Left ventricle myocardium inferior (tissue), 1 donor: Measurements from ENCODE around the gene CEP350. TPM values are rescaled to one million over a fixed set of nuclear protein-coding genes. Genes with fewer than 3 reads are reported as not detected.

ENCODE experiments used
- DNase-seq: peaks from one replicate; pipeline ENCODE4 v3.0.0-alpha.2; 2020
- H3K27ac ChIP-seq: fragments of 200-600 bp; replicated peaks from 2 replicates; pipeline ENCODE4 v1.8.0; 2021
- H3K27me3 ChIP-seq: fragments of 200-600 bp; 2 replicates; pipeline ENCODE4 v1.8.0; 2021; ENCODE audit warnings: low read depth
- H3K36me3 ChIP-seq: fragments of 200-600 bp; 2 replicates; pipeline ENCODE4 v1.8.0; 2021
- H3K4me1 ChIP-seq: fragments of 200-600 bp; 2 replicates; pipeline ENCODE4 v1.8.0; 2021
- H3K4me3 ChIP-seq: fragments of 200-600 bp; 2 replicates; pipeline ENCODE4 v1.8.0; 2021; ENCODE audit warnings: mild to moderate bottlenecking, moderate library complexity
- H3K9me3 ChIP-seq: fragments of 200-600 bp; replicated peaks from 2 replicates; pipeline ENCODE4 v1.8.0; 2021
- intact Hi-C: fragments of 100-400 bp; cut with micrococcal nuclease; formaldehyde crosslinking; loops from one replicate; pipeline ENCODE4 v1.11.0; 2022
- total RNA-seq: library from RNA; stranded (reverse); fragmentation: NEBNext Ultra II Directional; extraction: Animal tissue kit (Norgen Biotek cat#: 25700); gene quantifications from one replicate; pipeline ENCODE4 v1.2.1, GENCODE V29; 2021
- TF ChIP-seq, protein P1 (sequence below): fragments of 200-600 bp; IDR thresholded peaks from 2 replicates; pipeline ENCODE4 v1.8.0; 2021; ENCODE audit warnings: antibody characterized with exemption, mild to moderate bottlenecking, borderline replicate concordance
- donor health status: DM: no; HTN: yes; CAD: no; lungs with severe emphysema.

The CEP350 gene
- total RNA-seq, 1 donor from 2014 or later: 34.7 TPM

DNA sequence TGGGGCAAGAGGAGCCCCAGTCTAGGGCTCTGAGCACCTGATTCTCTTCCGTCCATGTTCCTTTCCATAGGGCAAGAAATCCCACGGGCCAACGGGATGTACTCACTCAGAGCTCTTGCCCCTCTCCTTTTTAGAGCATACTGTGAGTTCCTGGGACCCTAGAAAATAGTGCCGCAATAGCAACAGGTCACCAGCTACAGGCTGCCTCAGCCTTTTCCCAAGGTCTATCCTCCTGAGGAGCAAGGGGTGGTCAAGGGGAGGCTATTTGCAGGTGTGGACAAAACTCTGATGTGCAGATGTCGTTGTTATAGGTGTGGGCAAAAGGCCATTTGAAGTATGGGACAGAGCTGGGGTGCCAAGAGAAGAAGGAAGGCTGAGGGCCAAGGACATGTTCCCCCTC is 198.4 kb downstream of the CEP350 start:
- Histone ChIP-seq H3K4me1 (peaks cover 44% of the 10 kb centered on the region), H3K9me3 (no peaks in the 10 kb centered on the region), H3K27ac (no peak overlapping the region), H3K36me3 (no peaks in the 10 kb centered on the region), H3K4me3 (no peak overlapping the region), H3K27me3 (no peaks in the 10 kb centered on the region)
- intact Hi-C loops: no loop called here
- no peak for DNase-seq
- TF ChIP-seq, protein P1, sequence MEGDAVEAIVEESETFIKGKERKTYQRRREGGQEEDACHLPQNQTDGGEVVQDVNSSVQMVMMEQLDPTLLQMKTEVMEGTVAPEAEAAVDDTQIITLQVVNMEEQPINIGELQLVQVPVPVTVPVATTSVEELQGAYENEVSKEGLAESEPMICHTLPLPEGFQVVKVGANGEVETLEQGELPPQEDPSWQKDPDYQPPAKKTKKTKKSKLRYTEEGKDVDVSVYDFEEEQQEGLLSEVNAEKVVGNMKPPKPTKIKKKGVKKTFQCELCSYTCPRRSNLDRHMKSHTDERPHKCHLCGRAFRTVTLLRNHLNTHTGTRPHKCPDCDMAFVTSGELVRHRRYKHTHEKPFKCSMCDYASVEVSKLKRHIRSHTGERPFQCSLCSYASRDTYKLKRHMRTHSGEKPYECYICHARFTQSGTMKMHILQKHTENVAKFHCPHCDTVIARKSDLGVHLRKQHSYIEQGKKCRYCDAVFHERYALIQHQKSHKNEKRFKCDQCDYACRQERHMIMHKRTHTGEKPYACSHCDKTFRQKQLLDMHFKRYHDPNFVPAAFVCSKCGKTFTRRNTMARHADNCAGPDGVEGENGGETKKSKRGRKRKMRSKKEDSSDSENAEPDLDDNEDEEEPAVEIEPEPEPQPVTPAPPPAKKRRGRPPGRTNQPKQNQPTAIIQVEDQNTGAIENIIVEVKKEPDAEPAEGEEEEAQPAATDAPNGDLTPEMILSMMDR: no peak

DNA sequence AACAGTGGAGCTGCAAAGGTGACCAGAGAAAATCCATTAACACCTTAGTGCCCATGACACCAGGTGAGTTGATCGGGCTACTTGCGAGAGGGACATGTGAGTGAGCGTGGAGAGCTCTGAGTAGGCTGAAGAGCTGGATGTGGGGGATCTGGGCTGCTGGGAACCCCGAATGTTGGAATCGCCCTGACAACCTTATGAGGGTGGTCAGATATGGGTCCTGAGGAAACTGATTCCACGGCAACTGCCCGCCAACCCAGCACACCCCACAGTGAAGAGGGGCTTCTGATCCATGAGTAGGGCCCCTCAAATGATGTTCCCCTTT is 199.4 kb downstream of the CEP350 start:
- H3K27me3 ChIP-seq: no peaks in the 10 kb centered on the region
- H3K36me3 ChIP-seq: no peaks in the 10 kb centered on the region
- H3K9me3 ChIP-seq: no peaks in the 10 kb centered on the region
- H3K27ac ChIP-seq: peak overlapping the region; percentile 99
- TF ChIP-seq, protein P1: no peak
- intact Hi-C loops: no loop called here
- H3K4me3 ChIP-seq: peak overlapping the region; percentile 100
- DNase-seq: no peak
- H3K4me1 ChIP-seq: peaks cover 52% of the 10 kb centered on the region

- peak within 1 kb of the TSS; percentile 99 for H3K27ac ChIP-seq
- peak; percentile 90 for DNase-seq
- peaks cover 52% of the 10 kb centered on the region for H3K4me1 ChIP-seq
- H3K27me3 ChIP-seq: no peaks in the 10 kb centered on the region
- no peaks in the 10 kb centered on the region for H3K36me3 ChIP-seq
- TF ChIP-seq, protein P1: peak; percentile 57
- H3K9me3 ChIP-seq: no peaks in the 10 kb centered on the region
- intact Hi-C loops: no loop called here
- H3K4me3 ChIP-seq: peak within 1 kb of the TSS; percentile 100
These were observed 199.9 kb downstream of the CEP350 start, which contains the start of gene QSOX1 for GRCh38 chr1:180154325-180155181. Gene QSOX1 (plus strand): TSS chr1:180154869. CDS start chr1:180154908, 39 bp downstream.

- Histone ChIP-seq H3K27me3 (no peaks in the 10 kb centered on the region), H3K4me3 (peak overlapping the region; percentile 100), H3K4me1 (peaks cover 52% of the 10 kb centered on the region), H3K9me3 (no peaks in the 10 kb centered on the region), H3K27ac (peak overlapping the region; percentile 99), H3K36me3 (no peaks in the 10 kb centered on the region)
- TF ChIP-seq, protein P1: no peak
- intact Hi-C loops: no loop called here
- DNase-seq: no peak
These were observed 200.6 kb downstream of the CEP350 start for GRCh38 chr1:180155182-180155682.

GRCh38 chr1:180156201-180156600 is 201.6 kb downstream of the CEP350 start:
- Histone ChIP-seq H3K27me3 (no peaks in the 10 kb centered on the region), H3K4me1 (peaks cover 52% of the 10 kb centered on the region), H3K27ac (no peak overlapping the region), H3K4me3 (peak overlapping the region; percentile 100), H3K9me3 (no peaks in the 10 kb centered on the region), H3K36me3 (no peaks in the 10 kb centered on the region)
- TF ChIP-seq, protein P1: no peak
- intact Hi-C loops: no loop called here
- DNase-seq: no peak
